Esophagus squamous epithelium (tissue), 5 donors: ENCODE data around the gene LZTS3. TPM values are rescaled to one million over a fixed set of nuclear protein-coding genes. Genes with fewer than 3 reads are reported as not detected.
A peak's percentile ranks its signal among the peaks of the same experiment; 100 is the strongest.
"Not testable (repeated sequence)": the region's sequence is repeated elsewhere in the genome, so short reads cannot be mapped to it uniquely, and the experiment has no call there.

Source experiments
- DNase-seq: peaks from one replicate; lab custom pipeline; 2025; lab: John Stamatoyannopoulos, UW
- H3K27ac ChIP-seq, 4 donors: fragments of 200-600 bp; sonication (generic); one replicate each; pipeline ENCODE4 v1.5.1; 2016 to 2019; ENCODE audit warnings: mild to moderate bottlenecking in 1 of 4
- H3K27me3 ChIP-seq, 4 donors: fragments of 200-600 bp; sonication (generic); 1 replicate in 3 of 4; 2 replicates in 1 of 4; pipeline versions ENCODE4 v1.5.1 to v1.6.0; 2017 to 2021; ENCODE audit warnings: antibody characterized with exemption in 1 of 4
- H3K36me3 ChIP-seq, 3 donors: fragments of 200-600 bp; sonication (generic); one replicate each; pipeline ENCODE4 v1.5.1; 2016 to 2019
- H3K4me1 ChIP-seq, 3 donors: fragments of 200-600 bp; sonication (generic); one replicate each; pipeline ENCODE4 v1.5.1; 2017 to 2019
- H3K4me3 ChIP-seq, 4 donors: fragments of 200-600 bp; sonication (generic); 1 replicate in 3 of 4; 2 replicates in 1 of 4; pipeline ENCODE4 v1.5.1; 2016 to 2019; ENCODE audit warnings: mild to moderate bottlenecking in 2 of 4, moderate library complexity in 1 of 4
- H3K9me3 ChIP-seq, 3 donors: fragments of 200-600 bp; sonication (generic); one replicate each; pipeline ENCODE4 v1.5.1; 2016 to 2019
- POLR2A ChIP-seq, 4 donors: fragments of 450-650 bp; IDR thresholded peaks; one replicate each; pipeline ENCODE4 v1.6.1; 2017; ENCODE audit warnings: antibody characterized with exemption in 4 of 4, mild to moderate bottlenecking in 4 of 4, moderate library complexity in 3 of 4
- WGBS, 2 donors: methylation state at CpG; one replicate each; pipeline ENCODE4 v1.1.5; 2018; 5-methylcytosine and 5-hydroxymethylcytosine counted together
- intact Hi-C: fragments of 100-400 bp; cut with DNase I; formaldehyde crosslinking; loops from one replicate; pipeline ENCODE4 v1.15.0; 2022
- total RNA-seq, 4 donors: library from RNA; depleted of rRNA; stranded (reverse); fragments of >200 nt; gene quantifications; one replicate each; pipeline ENCODE4 v1.1.0, GENCODE V29; 2016
- TF ChIP-seq, protein P1 (sequence below), 6 experiments: fragments of 450-650 bp in 4 of 6; fragments of 200-600 bp in 2 of 6; sonication (generic) in 2 of 6; IDR thresholded peaks; one replicate each; pipeline ENCODE4 v1.5.1; 2016 to 2019; ENCODE audit warnings: antibody characterized with exemption in 6 of 6, mild to moderate bottlenecking in 4 of 6, moderate library complexity in 4 of 6
- donor health status: DM: yes; HTN: yes; CAD: no.

Gene LZTS3
- total RNA-seq, result 1 to 10 TPM; 1.1 to 6.3 (median 4.4) TPM

- peaks cover 0 to 49% (median 0%) of the 10 kb centered on the region in 4 donors for H3K27me3 ChIP-seq
- DNase-seq, result no peak
- H3K27ac ChIP-seq, result peak within 1 kb of the TSS; percentile 79 to 88 (median 80)
- peak in 1 of 4 donors; percentile 66 for TF ChIP-seq POLR2A (IDR thresholded peaks at IDR 0.05)
- TF ChIP-seq, protein P1, sequence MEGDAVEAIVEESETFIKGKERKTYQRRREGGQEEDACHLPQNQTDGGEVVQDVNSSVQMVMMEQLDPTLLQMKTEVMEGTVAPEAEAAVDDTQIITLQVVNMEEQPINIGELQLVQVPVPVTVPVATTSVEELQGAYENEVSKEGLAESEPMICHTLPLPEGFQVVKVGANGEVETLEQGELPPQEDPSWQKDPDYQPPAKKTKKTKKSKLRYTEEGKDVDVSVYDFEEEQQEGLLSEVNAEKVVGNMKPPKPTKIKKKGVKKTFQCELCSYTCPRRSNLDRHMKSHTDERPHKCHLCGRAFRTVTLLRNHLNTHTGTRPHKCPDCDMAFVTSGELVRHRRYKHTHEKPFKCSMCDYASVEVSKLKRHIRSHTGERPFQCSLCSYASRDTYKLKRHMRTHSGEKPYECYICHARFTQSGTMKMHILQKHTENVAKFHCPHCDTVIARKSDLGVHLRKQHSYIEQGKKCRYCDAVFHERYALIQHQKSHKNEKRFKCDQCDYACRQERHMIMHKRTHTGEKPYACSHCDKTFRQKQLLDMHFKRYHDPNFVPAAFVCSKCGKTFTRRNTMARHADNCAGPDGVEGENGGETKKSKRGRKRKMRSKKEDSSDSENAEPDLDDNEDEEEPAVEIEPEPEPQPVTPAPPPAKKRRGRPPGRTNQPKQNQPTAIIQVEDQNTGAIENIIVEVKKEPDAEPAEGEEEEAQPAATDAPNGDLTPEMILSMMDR (IDR thresholded peaks at IDR 0.05), result no peak
- no peaks in the 10 kb centered on the region for H3K36me3 ChIP-seq
- peaks cover 8 to 37% (median 13%) of the 10 kb centered on the region in 3 donors for H3K4me1 ChIP-seq
- no peaks in the 10 kb centered on the region for H3K9me3 ChIP-seq
- WGBS, 2 donors, result no CpG with 5 or more reads among the region's 62 CpGs
- intact Hi-C loops, result no loop called here
- peak within 1 kb of the TSS; percentile 74 to 92 (median 88) for H3K4me3 ChIP-seq
Measured at GRCh38 chr20:3172933-3173609, at the start of gene LZTS3. Gene LZTS3 (minus strand): TSS chr20:3173549. CDS start chr20:3167163, 6,386 bp downstream.

DNA sequence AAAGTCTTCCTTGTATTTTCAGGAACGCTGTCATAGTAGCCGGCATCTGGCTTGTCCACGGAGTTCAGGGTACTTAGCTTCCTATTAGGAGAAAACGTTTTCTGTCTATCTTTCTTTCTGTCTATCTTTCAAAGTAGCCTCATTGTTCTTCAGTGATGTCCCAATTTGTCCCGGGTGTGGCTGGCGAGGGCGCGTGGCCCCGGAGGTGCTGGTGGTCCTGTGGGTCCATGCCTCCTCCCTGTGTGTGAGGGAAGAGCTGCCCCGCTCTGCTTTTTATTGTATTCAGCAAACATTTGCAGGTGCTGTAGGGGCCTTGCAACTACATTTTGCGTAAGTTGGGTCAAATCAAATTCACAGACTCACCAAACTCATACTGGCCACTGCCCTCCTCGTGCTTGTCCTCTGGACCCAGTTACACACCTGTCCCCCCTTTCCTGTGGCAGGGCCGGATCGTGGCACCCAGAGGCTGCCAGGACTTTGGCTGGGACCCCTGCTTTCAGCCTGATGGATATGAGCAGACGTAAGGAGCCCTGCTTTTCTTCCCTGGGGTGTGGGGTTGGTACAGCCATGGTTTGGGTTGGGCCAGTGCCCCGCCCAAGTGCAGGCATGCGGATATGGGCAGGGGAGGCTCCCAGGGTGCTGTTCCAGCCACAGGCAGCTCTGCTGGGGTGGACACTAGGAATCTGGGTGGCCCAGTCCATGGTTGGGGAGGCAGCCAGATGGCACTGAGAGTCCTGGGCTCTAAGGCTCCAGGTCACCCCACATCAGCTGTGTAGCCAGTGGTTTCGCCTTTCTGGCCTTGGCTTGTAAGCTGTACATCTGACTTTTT is 48.3 kb upstream of the LZTS3 start:
- DNase-seq, result no peak
- no peaks in the 10 kb centered on the region for H3K9me3 ChIP-seq
- peak overlapping the region; percentile 8 to 62 (median 42) for H3K27ac ChIP-seq
- 86 to 92% methylated on average over 13 of the region's 18 CpGs for WGBS, 2 donors
- H3K4me3 ChIP-seq, result no peak overlapping the region
- H3K4me1 ChIP-seq, result peaks cover 6 to 64% (median 12%) of the 10 kb centered on the region in 3 donors
- H3K36me3 ChIP-seq, result peaks cover 0 to 68% (median 0%) of the 10 kb centered on the region in 3 donors
- no peak for TF ChIP-seq POLR2A (IDR thresholded peaks at IDR 0.05)
- TF ChIP-seq, protein P1 (IDR thresholded peaks at IDR 0.05), result no peak
- no peaks in the 10 kb centered on the region for H3K27me3 ChIP-seq
- intact Hi-C loops, result no loop called here

DNA sequence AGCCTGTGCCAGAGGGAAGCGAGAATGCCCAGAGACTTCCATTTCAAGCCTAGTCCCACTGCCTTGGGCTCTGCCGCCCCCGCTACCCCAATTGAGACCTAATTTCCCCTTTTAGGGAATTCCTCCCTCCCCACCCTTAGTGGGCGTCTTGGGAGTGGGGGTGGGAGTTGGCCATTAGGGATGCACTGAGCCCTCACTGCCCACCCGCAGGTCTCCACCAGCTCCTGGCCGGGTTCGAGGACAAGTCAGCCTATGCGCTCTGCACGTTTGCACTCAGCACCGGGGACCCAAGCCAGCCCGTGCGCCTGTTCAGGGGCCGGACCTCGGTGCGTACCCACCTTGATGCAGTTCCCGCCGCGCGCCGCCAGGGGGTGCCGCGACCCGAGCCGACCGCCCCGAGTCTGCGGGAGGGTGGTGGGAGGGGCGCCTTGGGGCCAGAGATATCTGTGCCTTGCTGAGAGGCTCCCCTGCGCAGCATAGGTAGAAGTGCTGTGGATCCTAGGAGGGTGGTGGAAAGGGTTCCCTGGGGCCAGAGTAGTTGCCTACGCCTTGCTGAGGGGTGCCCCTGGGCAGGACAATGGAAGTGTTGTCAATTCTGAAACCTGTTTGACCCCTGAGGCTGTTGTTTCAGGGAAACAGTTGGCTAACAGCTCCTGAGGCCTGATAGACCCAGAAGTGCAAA is 45.1 kb upstream of the LZTS3 start:
- 45 to 65% methylated on average over 4 to 9 of the region's 30 CpGs for WGBS, 2 donors
- intact Hi-C loops, result loop anchor here (10.0 kb wide), 1 partner anchor 96 kb away; no protein-coding TSS in a partner anchor
- no peak for DNase-seq
- Histone ChIP-seq H3K4me3 (peak overlapping the region in 1 of 4 donors; percentile 14), H3K4me1 (peaks cover 6 to 38% (median 8%) of the 10 kb centered on the region in 3 donors), H3K36me3 (peaks cover 0 to 83% (median 16%) of the 10 kb centered on the region in 3 donors), H3K9me3 (no peaks in the 10 kb centered on the region), H3K27me3 (no peaks in the 10 kb centered on the region), H3K27ac (peak overlapping the region in 3 of 4 donors; percentile 6 to 52 (median 18))
- TF ChIP-seq POLR2A (IDR thresholded peaks at IDR 0.05), result no peak
- TF ChIP-seq, protein P1 (IDR thresholded peaks at IDR 0.05), result peak; percentile 67 to 98 (median 92)

GRCh38 chr20:3215359-3215917 is 42.1 kb upstream of the LZTS3 start:
- not testable (repeated sequence) for H3K27ac ChIP-seq, H3K27me3 ChIP-seq, H3K4me3 ChIP-seq, H3K9me3 ChIP-seq, DNase-seq
- 92 to 97% methylated on average over 6 to 7 of the region's 7 CpGs for WGBS, 2 donors
- H3K4me1 ChIP-seq, result peaks cover 8 to 22% (median 10%) of the 10 kb centered on the region in 3 donors
- H3K36me3 ChIP-seq, result peaks cover 0 to 58% (median 18%) of the 10 kb centered on the region in 3 donors
- intact Hi-C loops, result loop anchor here (10.0 kb wide), 1 partner anchor 99 kb away; no protein-coding TSS in a partner anchor

DNA sequence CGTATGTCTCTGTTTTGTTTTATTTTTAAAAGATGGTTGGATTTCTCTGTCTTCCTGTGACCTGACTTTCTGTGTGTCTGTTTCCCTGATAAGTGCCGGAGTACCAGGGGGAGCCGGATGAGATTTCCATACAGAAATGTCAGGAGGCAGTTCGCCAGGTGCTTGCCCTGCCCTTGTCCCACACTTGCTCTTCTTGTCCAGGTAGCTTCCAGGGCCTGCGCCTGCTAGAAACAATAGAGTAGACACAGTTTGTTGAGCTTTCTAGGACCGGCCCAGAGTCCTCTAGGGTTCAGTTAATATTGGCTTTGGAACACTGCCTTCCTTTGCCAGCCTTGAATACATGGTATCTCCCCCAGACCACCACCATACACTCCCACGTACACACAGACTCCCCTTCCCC is 39.9 kb upstream of the LZTS3 start:
- WGBS, 2 donors, result 93% methylated on average over 7 of the region's 7 CpGs
- DNase-seq, result no peak
- intact Hi-C loops, result loop anchor here (10.0 kb wide), 1 partner anchor 102 kb away; no protein-coding TSS in a partner anchor
- no peaks in the 10 kb centered on the region for H3K27me3 ChIP-seq
- H3K4me1 ChIP-seq, result peaks cover 8 to 30% (median 15%) of the 10 kb centered on the region in 3 donors
- H3K4me3 ChIP-seq, result no peak overlapping the region
- H3K27ac ChIP-seq, result no peak overlapping the region
- H3K36me3 ChIP-seq, result peaks cover 0 to 46% (median 18%) of the 10 kb centered on the region in 3 donors
- no peak for TF ChIP-seq POLR2A (IDR thresholded peaks at IDR 0.05)
- TF ChIP-seq, protein P1 (IDR thresholded peaks at IDR 0.05), result no peak
- no peaks in the 10 kb centered on the region for H3K9me3 ChIP-seq
